Tibial nerve (tissue), 4 donors: ENCODE data around the gene OR51G1. TPM values are rescaled to one million over a fixed set of nuclear protein-coding genes. Genes with fewer than 3 reads are reported as not detected.
"Not testable (repeated sequence)": the region's sequence is repeated elsewhere in the genome, so short reads cannot be mapped to it uniquely, and the experiment has no call there.

ENCODE experiments used
- DNase-seq, 2 donors: peaks; one replicate each; pipeline ENCODE4 v3.0.0-alpha.2; 2019; ENCODE audit warnings: low spot score in 2 of 2
- H3K27ac ChIP-seq, 4 donors: fragments of 200-600 bp; sonication (generic) in 3 of 4; one replicate each; pipeline ENCODE4 v1.5.1; 2017 to 2019; ENCODE audit warnings: mild to moderate bottlenecking in 1 of 4
- H3K27me3 ChIP-seq, 2 donors: fragments of 200-600 bp; sonication (generic) in 1 of 2; one replicate each; pipeline versions ENCODE4 v1.5.1 to v1.6.0; 2017 to 2019
- H3K36me3 ChIP-seq, 3 donors: fragments of 200-600 bp; sonication (generic); one replicate each; pipeline ENCODE4 v1.5.1; 2018 to 2019
- H3K4me1 ChIP-seq, 4 donors: fragments of 200-600 bp; sonication (generic) in 3 of 4; one replicate each; pipeline ENCODE4 v1.5.1; 2017 to 2019
- H3K4me3 ChIP-seq, 4 donors: fragments of 200-600 bp; sonication (generic) in 3 of 4; one replicate each; pipeline ENCODE4 v1.5.1; 2017 to 2019; ENCODE audit warnings: mild to moderate bottlenecking in 1 of 4, moderate library complexity in 1 of 4
- H3K9me3 ChIP-seq, 4 donors: fragments of 200-600 bp; sonication (generic) in 3 of 4; one replicate each; pipeline ENCODE4 v1.5.1; 2017 to 2019
- EP300 ChIP-seq, 2 donors: sonication (generic); formaldehyde crosslinking; IDR thresholded peaks; one replicate each; pipeline ENCODE4 v1.6.1; 2017; ENCODE audit warnings: antibody characterized with exemption in 2 of 2, mild to moderate bottlenecking in 1 of 2
- POLR2A ChIP-seq, 2 donors: fragments of 450-650 bp; IDR thresholded peaks; one replicate each; pipeline ENCODE4 v1.6.1; 2017; ENCODE audit warnings: antibody characterized with exemption in 2 of 2, mild to moderate bottlenecking in 2 of 2, moderate library complexity in 2 of 2
- WGBS, 2 donors: methylation state at CpG; one replicate each; pipeline ENCODE4 v1.1.5; 2018; 5-methylcytosine and 5-hydroxymethylcytosine counted together
- total RNA-seq, 4 donors: library from RNA; depleted of rRNA; stranded (reverse); fragments of >200 nt; gene quantifications; one replicate each; pipeline ENCODE4 v1.1.0, GENCODE V29; 2016
- TF ChIP-seq, protein P1 (sequence below), 5 experiments: fragments of 200-600 bp in 3 of 5; fragments of 450-650 bp in 2 of 5; sonication (generic) in 3 of 5; IDR thresholded peaks; one replicate each; pipeline ENCODE4 v1.5.1; 2016 to 2019; ENCODE audit warnings: antibody characterized with exemption in 5 of 5, mild to moderate bottlenecking in 3 of 5, moderate library complexity in 2 of 5

The OR51G1 gene, protein sequence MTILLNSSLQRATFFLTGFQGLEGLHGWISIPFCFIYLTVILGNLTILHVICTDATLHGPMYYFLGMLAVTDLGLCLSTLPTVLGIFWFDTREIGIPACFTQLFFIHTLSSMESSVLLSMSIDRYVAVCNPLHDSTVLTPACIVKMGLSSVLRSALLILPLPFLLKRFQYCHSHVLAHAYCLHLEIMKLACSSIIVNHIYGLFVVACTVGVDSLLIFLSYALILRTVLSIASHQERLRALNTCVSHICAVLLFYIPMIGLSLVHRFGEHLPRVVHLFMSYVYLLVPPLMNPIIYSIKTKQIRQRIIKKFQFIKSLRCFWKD
- not detected for total RNA-seq

DNA sequence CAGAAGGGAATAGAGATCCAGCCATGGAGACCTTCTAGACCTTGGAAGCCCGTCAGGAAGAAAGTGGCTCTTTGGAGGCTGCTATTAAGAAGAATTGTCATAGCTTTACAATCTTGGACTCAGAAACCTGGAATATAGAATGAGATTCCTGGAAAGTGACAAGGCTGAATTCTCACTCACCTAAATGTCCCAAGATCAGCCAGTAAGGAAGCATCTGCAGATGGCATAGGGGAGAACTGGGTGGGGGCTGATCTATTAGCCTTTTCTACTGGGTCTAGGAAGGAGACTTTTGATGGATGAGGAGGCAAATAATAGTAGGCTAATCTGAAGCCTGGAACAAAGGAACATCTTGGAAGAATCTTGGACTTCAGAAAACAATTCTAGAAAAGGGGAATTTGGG lies at the start of gene OR51G1:
OR51G1 (minus strand) TSS at position 101 of the 400 bp plus-strand sequence; CDS start at position 101, 0 bp downstream.
- TF ChIP-seq EP300 (IDR thresholded peaks at IDR 0.05) = no peak
- TF ChIP-seq POLR2A (IDR thresholded peaks at IDR 0.05) = no peak
- TF ChIP-seq, protein P1, sequence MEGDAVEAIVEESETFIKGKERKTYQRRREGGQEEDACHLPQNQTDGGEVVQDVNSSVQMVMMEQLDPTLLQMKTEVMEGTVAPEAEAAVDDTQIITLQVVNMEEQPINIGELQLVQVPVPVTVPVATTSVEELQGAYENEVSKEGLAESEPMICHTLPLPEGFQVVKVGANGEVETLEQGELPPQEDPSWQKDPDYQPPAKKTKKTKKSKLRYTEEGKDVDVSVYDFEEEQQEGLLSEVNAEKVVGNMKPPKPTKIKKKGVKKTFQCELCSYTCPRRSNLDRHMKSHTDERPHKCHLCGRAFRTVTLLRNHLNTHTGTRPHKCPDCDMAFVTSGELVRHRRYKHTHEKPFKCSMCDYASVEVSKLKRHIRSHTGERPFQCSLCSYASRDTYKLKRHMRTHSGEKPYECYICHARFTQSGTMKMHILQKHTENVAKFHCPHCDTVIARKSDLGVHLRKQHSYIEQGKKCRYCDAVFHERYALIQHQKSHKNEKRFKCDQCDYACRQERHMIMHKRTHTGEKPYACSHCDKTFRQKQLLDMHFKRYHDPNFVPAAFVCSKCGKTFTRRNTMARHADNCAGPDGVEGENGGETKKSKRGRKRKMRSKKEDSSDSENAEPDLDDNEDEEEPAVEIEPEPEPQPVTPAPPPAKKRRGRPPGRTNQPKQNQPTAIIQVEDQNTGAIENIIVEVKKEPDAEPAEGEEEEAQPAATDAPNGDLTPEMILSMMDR (IDR thresholded peaks at IDR 0.05) = no peak
- Histone ChIP-seq H3K9me3 (no peaks in the 10 kb centered on the region), H3K27ac (no peak within 1 kb of the TSS), H3K4me1 (no peaks in the 10 kb centered on the region), H3K27me3 (no peaks in the 10 kb centered on the region), H3K4me3 (no peak within 1 kb of the TSS), H3K36me3 (no peaks in the 10 kb centered on the region)
- DNase-seq = no peak
- 85 to 87% methylated on average over 1 of the region's 1 CpG for WGBS, 2 donors

DNA sequence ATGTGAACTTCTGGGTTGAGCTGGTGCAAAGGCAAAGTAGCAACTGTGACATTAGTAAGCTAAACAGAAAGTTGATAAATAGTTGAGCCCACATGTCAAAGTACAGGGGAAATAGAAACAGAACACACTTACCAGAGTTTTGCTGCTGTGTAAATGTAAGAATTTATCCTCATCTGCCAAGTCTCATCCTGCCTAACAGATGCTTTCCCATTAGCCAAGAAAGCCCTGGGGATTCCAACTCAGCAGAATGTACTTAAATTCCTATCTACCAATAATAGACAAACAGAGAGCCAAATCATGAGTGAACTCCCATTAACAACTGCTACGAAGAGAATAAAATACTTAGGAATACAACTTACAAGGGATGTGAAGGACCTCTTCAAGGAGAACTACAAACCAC lies 38.7 kb upstream of the OR51G1 start:
- H3K36me3 ChIP-seq = no peaks in the 10 kb centered on the region
- no peak overlapping the region for H3K4me3 ChIP-seq
- DNase-seq = no peak
- peaks cover 0 to 8% (median 0%) of the 10 kb centered on the region in 4 donors for H3K9me3 ChIP-seq
- H3K27ac ChIP-seq = no peak overlapping the region
- no peaks in the 10 kb centered on the region for H3K27me3 ChIP-seq
- no peak for TF ChIP-seq POLR2A (IDR thresholded peaks at IDR 0.05)
- no peak for TF ChIP-seq EP300 (IDR thresholded peaks at IDR 0.05)
- TF ChIP-seq, protein P1 (IDR thresholded peaks at IDR 0.05) = no peak
- H3K4me1 ChIP-seq = no peaks in the 10 kb centered on the region
- 40 to 55% methylated on average over 1 of the region's 1 CpG for WGBS, 2 donors

DNA sequence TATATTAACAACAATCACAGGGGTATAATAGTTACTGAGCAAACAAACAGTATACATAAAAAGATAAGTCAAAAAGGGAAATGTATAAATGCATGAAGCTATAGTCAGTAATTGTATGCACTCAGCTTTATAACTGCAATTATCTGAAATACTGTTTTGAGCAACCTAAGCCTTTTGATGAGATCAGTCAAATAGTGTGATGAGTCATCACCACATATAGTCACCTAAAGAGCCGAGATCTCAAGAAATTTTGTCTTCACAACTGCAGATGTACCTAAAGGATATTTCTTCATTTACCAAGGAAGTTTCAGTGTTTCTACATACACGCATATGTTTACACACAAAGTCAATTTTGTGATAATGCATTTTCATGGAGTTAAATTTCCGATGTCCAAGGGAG lies 36.7 kb upstream of the OR51G1 start:
- no peaks in the 10 kb centered on the region for H3K36me3 ChIP-seq
- no peaks in the 10 kb centered on the region for H3K4me1 ChIP-seq
- DNase-seq = no peak
- no peak overlapping the region for H3K4me3 ChIP-seq
- H3K9me3 ChIP-seq = peaks cover 0 to 8% (median 0%) of the 10 kb centered on the region in 4 donors
- H3K27ac ChIP-seq = no peak overlapping the region
- no peaks in the 10 kb centered on the region for H3K27me3 ChIP-seq
- TF ChIP-seq EP300 (IDR thresholded peaks at IDR 0.05) = no peak
- TF ChIP-seq POLR2A (IDR thresholded peaks at IDR 0.05) = no peak
- TF ChIP-seq, protein P1 (IDR thresholded peaks at IDR 0.05) = no peak
- WGBS, 2 donors = 86 to 94% methylated on average over 3 of the region's 3 CpGs

DNA sequence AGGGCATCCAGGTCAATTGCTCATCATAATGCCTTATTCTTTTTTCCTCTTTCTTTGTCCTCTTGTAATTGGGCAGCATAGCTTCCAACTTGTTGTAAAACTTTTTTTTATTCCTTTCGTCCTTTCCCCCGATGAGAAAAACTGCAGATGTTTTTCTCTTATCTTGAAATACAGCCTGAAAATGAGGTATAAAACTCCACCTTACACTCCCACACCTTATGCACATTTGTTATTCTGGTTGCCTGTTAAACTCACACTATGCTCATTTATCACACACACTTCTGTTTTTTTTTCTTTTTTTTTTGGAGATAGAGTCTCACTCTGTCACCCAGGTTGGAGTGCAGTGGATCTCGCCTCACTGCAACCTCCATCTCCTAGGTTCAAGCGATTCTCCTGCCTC lies 33.3 kb upstream of the OR51G1 start:
- TF ChIP-seq EP300 (IDR thresholded peaks at IDR 0.05) = no peak
- TF ChIP-seq, protein P1 (IDR thresholded peaks at IDR 0.05) = no peak
- no peak overlapping the region for H3K4me3 ChIP-seq
- no peaks in the 10 kb centered on the region for H3K27me3 ChIP-seq
- H3K9me3 ChIP-seq = no peaks in the 10 kb centered on the region
- no peak for DNase-seq
- WGBS, 2 donors = 68 to 78% methylated on average over 4 of the region's 4 CpGs
- H3K36me3 ChIP-seq = no peaks in the 10 kb centered on the region
- no peaks in the 10 kb centered on the region for H3K4me1 ChIP-seq
- no peak overlapping the region for H3K27ac ChIP-seq

DNA sequence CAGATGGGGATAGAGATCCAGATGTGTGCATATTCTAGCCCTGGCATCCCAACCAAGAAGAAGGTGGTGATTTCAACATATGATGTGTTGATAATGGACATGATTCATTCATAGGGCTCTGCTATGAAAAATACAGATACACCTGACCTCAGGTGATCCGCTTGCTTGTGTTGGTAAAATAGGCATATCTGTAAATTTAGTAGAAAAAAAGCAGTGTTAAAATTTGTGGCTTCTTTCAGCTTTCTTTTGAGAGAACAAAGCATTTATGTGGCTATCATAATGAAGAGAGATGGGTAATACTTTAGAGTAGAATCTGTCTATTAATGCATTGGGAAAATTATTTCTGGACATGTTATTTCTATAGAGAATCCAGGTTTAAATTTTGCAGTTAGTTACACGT lies 31.5 kb upstream of the OR51G1 start, which contains the start of gene OR51A2:
OR51A2 (minus strand) TSS at position 101 of the 400 bp plus-strand sequence; CDS start at position 101, 0 bp downstream.
- H3K27ac ChIP-seq, H3K9me3 ChIP-seq, DNase-seq, H3K36me3 ChIP-seq, H3K4me1 ChIP-seq, H3K4me3 ChIP-seq, H3K27me3 ChIP-seq: not testable (repeated sequence)
- WGBS, 2 donors = 71 to 74% methylated on average over 2 of the region's 2 CpGs
